H9 (cell line): ENCODE measurements around the gene MTOR. TPM values are rescaled to one million over a fixed set of nuclear protein-coding genes. Genes with fewer than 3 reads are reported as not detected.
A peak's percentile ranks its signal among the peaks of the same experiment; 100 is the strongest.

Source experiments
- DNase-seq: peaks from one replicate; pipeline ENCODE4 v3.0.0-alpha.2; 2017
- H2AFZ ChIP-seq: one replicate; pipeline ENCODE4 v1.6.1; 2013; ENCODE audit warnings: mild to moderate bottlenecking, low read length, control low read depth, moderate library complexity
- H2AK5ac ChIP-seq: 2 replicates; pipeline ENCODE4 v1.6.1; 2013; ENCODE audit warnings: low read length, control low read depth, mixed read lengths; ENCODE audit not compliant: insufficient read length
- H2BK120ac ChIP-seq: one replicate; pipeline ENCODE4 v1.6.1; 2013; ENCODE audit warnings: low read depth, mild to moderate bottlenecking, low read length, control low read depth, inconsistent platforms; ENCODE audit not compliant: poor library complexity, severe bottlenecking
- H2BK12ac ChIP-seq: 2 replicates; pipeline ENCODE4 v1.6.1; 2013; ENCODE audit warnings: low read length, control low read depth, mixed read lengths, low read depth; ENCODE audit not compliant: insufficient read length
- H2BK15ac ChIP-seq: 2 replicates; pipeline ENCODE4 v1.6.1; 2013; ENCODE audit warnings: low read depth, low read length, control low read depth
- H2BK20ac ChIP-seq: one replicate; pipeline ENCODE4 v1.6.1; 2013; ENCODE audit warnings: low read depth, mild to moderate bottlenecking, low read length, control low read depth, inconsistent platforms; ENCODE audit not compliant: poor library complexity, severe bottlenecking
- H2BK5ac ChIP-seq: 2 replicates; pipeline ENCODE4 v1.6.1; 2013; ENCODE audit warnings: low read length, control low read depth, mixed read lengths; ENCODE audit not compliant: insufficient read length
- H3K14ac ChIP-seq: 2 replicates; pipeline ENCODE4 v1.6.1; 2013; ENCODE audit warnings: low read length, control low read depth; ENCODE audit not compliant: insufficient read depth
- H3K18ac ChIP-seq: 2 replicates; pipeline ENCODE4 v1.6.1; 2013; ENCODE audit warnings: low read depth, mild to moderate bottlenecking, mixed read lengths, low read length, control low read depth; ENCODE audit not compliant: insufficient read length
- H3K23ac ChIP-seq: 2 replicates; pipeline ENCODE4 v1.6.1; 2013; ENCODE audit warnings: low read length, control low read depth, mixed read lengths, low read depth; ENCODE audit not compliant: insufficient read length
- H3K23me2 ChIP-seq: 2 replicates; pipeline ENCODE4 v1.6.1; 2013; ENCODE audit warnings: low read depth, mild to moderate bottlenecking, mixed read lengths, low read length, control low read depth; ENCODE audit not compliant: insufficient read length, poor library complexity, severe bottlenecking
- H3K27ac ChIP-seq: 2 replicates; pipeline ENCODE4 v1.5.1; 2013; ENCODE audit warnings: low read length, control low read depth, mixed read lengths, low read depth; ENCODE audit not compliant: insufficient read length
- H3K27me3 ChIP-seq: 2 replicates; pipeline ENCODE4 v1.6.1; 2013; ENCODE audit warnings: low read length, control low read depth, inconsistent platforms; ENCODE audit not compliant: insufficient read depth
- H3K4ac ChIP-seq: 2 replicates; pipeline ENCODE4 v1.6.1; 2013; ENCODE audit warnings: low read depth, mild to moderate bottlenecking, control low read depth, inconsistent platforms, low read length, moderate library complexity
- H3K4me1 ChIP-seq: 2 replicates; pipeline ENCODE4 v1.6.1; 2013; ENCODE audit warnings: low read length, control low read depth, inconsistent platforms; ENCODE audit not compliant: insufficient read depth
- H3K4me2 ChIP-seq: 2 replicates; pipeline ENCODE4 v1.6.1; 2013; ENCODE audit warnings: low read length, control low read depth, mixed read lengths; ENCODE audit not compliant: insufficient read length, insufficient read depth
- H3K56ac ChIP-seq: 2 replicates; pipeline ENCODE4 v1.6.1; 2013; ENCODE audit warnings: low read depth, mild to moderate bottlenecking, mixed read lengths, low read length, control low read depth; ENCODE audit not compliant: insufficient read length
- H3K79me1 ChIP-seq: 2 replicates; pipeline ENCODE4 v1.6.1; 2013; ENCODE audit warnings: low read depth, mild to moderate bottlenecking, moderate library complexity, low read length, control low read depth, inconsistent platforms; ENCODE audit not compliant: insufficient read depth, poor library complexity, severe bottlenecking
- H3K79me2 ChIP-seq: 2 replicates; pipeline ENCODE4 v1.6.1; 2013; ENCODE audit warnings: low read length, control low read depth, inconsistent platforms; ENCODE audit not compliant: insufficient read depth
- H3K9ac ChIP-seq: 2 replicates; pipeline ENCODE4 v1.6.1; 2013; ENCODE audit warnings: low read length, control low read depth, mixed read lengths; ENCODE audit not compliant: insufficient read length; ENCODE audit errors: extremely low read depth
- H3K9me3 ChIP-seq: one replicate; pipeline ENCODE4 v1.6.1; 2013; ENCODE audit warnings: low read depth, low read length, inconsistent platforms; ENCODE audit not compliant: control insufficient read depth
- H3T11ph ChIP-seq: one replicate; pipeline ENCODE4 v1.6.1; 2013; ENCODE audit warnings: mild to moderate bottlenecking, low read length, control low read depth, inconsistent platforms
- H4K20me1 ChIP-seq: one replicate; pipeline ENCODE4 v1.6.1; 2013; ENCODE audit not compliant: control insufficient read depth, insufficient read length, insufficient read depth
- H4K5ac ChIP-seq: 2 replicates; pipeline ENCODE4 v1.6.1; 2013; ENCODE audit warnings: low read depth, mild to moderate bottlenecking, mixed read lengths, low read length, control low read depth; ENCODE audit not compliant: insufficient read length
- H4K8ac ChIP-seq: replicated peaks from 2 replicates; pipeline ENCODE4 v1.6.1; 2013; ENCODE audit warnings: low read length, control low read depth, mixed read lengths, low read depth; ENCODE audit not compliant: insufficient read length
- H4K91ac ChIP-seq: 2 replicates; pipeline ENCODE4 v1.6.1; 2013; ENCODE audit warnings: low read depth, mild to moderate bottlenecking, moderate library complexity, mixed read lengths, low read length, control low read depth; ENCODE audit not compliant: insufficient read length
- H3K27ac Mint-ChIP-seq, 3 experiments: 2 replicates in 2 of 3; 3 replicates in 1 of 3; pipeline ENCODE4 v1.8.0; 2020 to 2021; ENCODE audit warnings: mixed read lengths in 3 of 3, mild to moderate bottlenecking in 1 of 3, moderate library complexity in 1 of 3
- H3K27me3 Mint-ChIP-seq: 2 replicates; pipeline ENCODE4 v1.8.0; 2021; ENCODE audit warnings: low read depth, mild to moderate bottlenecking, moderate library complexity, mixed read lengths
- H3K36me3 Mint-ChIP-seq, 3 experiments: 2 replicates in 2 of 3; 3 replicates in 1 of 3; pipeline ENCODE4 v1.8.0; 2020 to 2021; ENCODE audit warnings: low read depth in 3 of 3, mixed read lengths in 3 of 3; ENCODE audit not compliant: insufficient read depth in 1 of 3
- H3K4me1 Mint-ChIP-seq, 2 experiments: 2 replicates each; pipeline ENCODE4 v1.8.0; 2020; ENCODE audit warnings: mixed read lengths in 2 of 2
- H3K4me3 Mint-ChIP-seq, 2 experiments: 2 replicates in 1 of 2; 3 replicates in 1 of 2; pipeline ENCODE4 v1.8.0; 2020 to 2021; ENCODE audit warnings: mild to moderate bottlenecking in 2 of 2, mixed read lengths in 2 of 2, moderate library complexity in 1 of 2
- H3K9me3 Mint-ChIP-seq, 2 experiments: 2 replicates in 1 of 2; 3 replicates in 1 of 2; pipeline ENCODE4 v1.8.0; 2020; ENCODE audit warnings: mild to moderate bottlenecking in 2 of 2, mixed read lengths in 2 of 2, moderate library complexity in 1 of 2
- CTCF ChIP-seq: fragments of 200-600 bp; sonication (generic); conservative IDR thresholded peaks from 3 replicates; pipeline ENCODE4 v1.8.0; 2021; ENCODE audit warnings: antibody characterized with exemption, mild to moderate bottlenecking
- WGBS: extraction: QIAGEN DNeasy Blood & Tissue Kit; methylation state at CpG from one replicate; pipeline ENCODE4 v1.1.7; 2013; ENCODE audit warnings: missing lambda C conversion rate, low lambda C conversion rate, mixed read lengths; ENCODE audit not compliant: insufficient read length; ENCODE audit errors: extremely low coverage; 5-methylcytosine and 5-hydroxymethylcytosine counted together
- total RNA-seq: library from RNA; stranded (reverse); gene quantifications from 2 replicates; pipeline ENCODE4 v1.2.1, GENCODE V29; 2021

MTOR gene
- total RNA-seq, 1 experiment from 2014 or later = 67.5 TPM

GRCh38 chr1:11197359-11197758, 65.0 kb downstream of the MTOR start:
- no peak overlapping the region for H4K8ac ChIP-seq

More at GRCh38 chr1:11197359-11197758, 65.0 kb downstream of the MTOR start:
- H3K79me1 ChIP-seq = no peaks in the 10 kb centered on the region
- no peaks in the 10 kb centered on the region for H3K4me1 ChIP-seq
- no peak overlapping the region for H3T11ph ChIP-seq
- H2BK15ac ChIP-seq = no peak overlapping the region
- no peak for TF ChIP-seq CTCF
- WGBS = no CpG with 5 or more reads among the region's 4 CpGs
- no peaks in the 10 kb centered on the region for H3K79me2 ChIP-seq
- no peaks in the 10 kb centered on the region for H4K20me1 ChIP-seq
- no peak overlapping the region for H3K4me2 ChIP-seq
- no peak overlapping the region for H3K4ac ChIP-seq
- no peak overlapping the region for H3K4me3 Mint-ChIP-seq
- DNase-seq = no peak
- no peaks in the 10 kb centered on the region for H3K27me3 ChIP-seq
- no peak overlapping the region for H3K18ac ChIP-seq
- H3K27ac ChIP-seq = no peak overlapping the region
- H3K9me3 Mint-ChIP-seq = no peaks in the 10 kb centered on the region; a peak in 1 of 5 replicates
- no peaks in the 10 kb centered on the region for H3K4me1 Mint-ChIP-seq
- no peaks in the 10 kb centered on the region for H3K9me3 ChIP-seq
- peak overlapping the region in 2 of 3 experiments; percentile 11 to 62; a peak in 1 of 7 replicates for H3K27ac Mint-ChIP-seq
- H3K23ac ChIP-seq = no peak overlapping the region
- H3K9ac ChIP-seq = no peak overlapping the region
- H3K56ac ChIP-seq = no peak overlapping the region
- no peak overlapping the region for H4K5ac ChIP-seq
- no peaks in the 10 kb centered on the region for H3K23me2 ChIP-seq
- no peak overlapping the region for H3K14ac ChIP-seq
- no peak overlapping the region for H2BK12ac ChIP-seq
- no peak overlapping the region for H2BK5ac ChIP-seq
- H2BK120ac ChIP-seq = no peak overlapping the region
- H3K27me3 Mint-ChIP-seq = no peaks in the 10 kb centered on the region
- no peak overlapping the region for H2AK5ac ChIP-seq
- H2AFZ ChIP-seq = no peak overlapping the region
- no peak overlapping the region for H2BK20ac ChIP-seq
- H4K91ac ChIP-seq = no peak overlapping the region
- H3K36me3 Mint-ChIP-seq = peaks cover 10 to 76% (median 64%) of the 10 kb centered on the region in 3 experiments; a peak in 6 of 7 replicates
